Measurements from ENCODE around the gene ME2. TPM values are rescaled to one million over a fixed set of nuclear protein-coding genes. Genes with fewer than 3 reads are reported as not detected.

ME2 gene
- total and polyA plus RNA-seq, 9 of the 15 experiments (the other 6 are each of a cell fraction or from before 2014, with no cell fraction given): 12.3 to 54.4 (median 36.2) TPM

DNA sequence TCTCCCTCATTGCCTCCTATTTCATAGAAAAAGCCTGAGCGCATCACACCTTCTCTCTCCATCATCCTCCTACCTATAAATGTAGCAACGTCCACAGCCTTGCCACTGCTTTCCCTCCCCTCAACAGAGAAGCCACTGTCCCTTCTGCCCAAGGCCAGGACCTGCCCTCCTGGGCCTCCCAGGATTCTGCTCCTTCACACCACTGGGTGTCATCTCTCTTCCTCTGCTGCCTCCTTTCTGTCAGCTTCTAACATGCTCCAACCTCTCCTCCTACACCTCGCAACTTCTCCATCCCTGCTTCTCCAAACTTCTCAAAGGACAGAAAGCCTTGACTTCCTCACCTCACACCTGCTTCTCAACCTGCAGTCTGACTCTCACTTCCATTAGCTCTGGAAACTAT lies 21.2 kb upstream of the ME2 start (continued):
- TF ChIP-seq, protein P1, sequence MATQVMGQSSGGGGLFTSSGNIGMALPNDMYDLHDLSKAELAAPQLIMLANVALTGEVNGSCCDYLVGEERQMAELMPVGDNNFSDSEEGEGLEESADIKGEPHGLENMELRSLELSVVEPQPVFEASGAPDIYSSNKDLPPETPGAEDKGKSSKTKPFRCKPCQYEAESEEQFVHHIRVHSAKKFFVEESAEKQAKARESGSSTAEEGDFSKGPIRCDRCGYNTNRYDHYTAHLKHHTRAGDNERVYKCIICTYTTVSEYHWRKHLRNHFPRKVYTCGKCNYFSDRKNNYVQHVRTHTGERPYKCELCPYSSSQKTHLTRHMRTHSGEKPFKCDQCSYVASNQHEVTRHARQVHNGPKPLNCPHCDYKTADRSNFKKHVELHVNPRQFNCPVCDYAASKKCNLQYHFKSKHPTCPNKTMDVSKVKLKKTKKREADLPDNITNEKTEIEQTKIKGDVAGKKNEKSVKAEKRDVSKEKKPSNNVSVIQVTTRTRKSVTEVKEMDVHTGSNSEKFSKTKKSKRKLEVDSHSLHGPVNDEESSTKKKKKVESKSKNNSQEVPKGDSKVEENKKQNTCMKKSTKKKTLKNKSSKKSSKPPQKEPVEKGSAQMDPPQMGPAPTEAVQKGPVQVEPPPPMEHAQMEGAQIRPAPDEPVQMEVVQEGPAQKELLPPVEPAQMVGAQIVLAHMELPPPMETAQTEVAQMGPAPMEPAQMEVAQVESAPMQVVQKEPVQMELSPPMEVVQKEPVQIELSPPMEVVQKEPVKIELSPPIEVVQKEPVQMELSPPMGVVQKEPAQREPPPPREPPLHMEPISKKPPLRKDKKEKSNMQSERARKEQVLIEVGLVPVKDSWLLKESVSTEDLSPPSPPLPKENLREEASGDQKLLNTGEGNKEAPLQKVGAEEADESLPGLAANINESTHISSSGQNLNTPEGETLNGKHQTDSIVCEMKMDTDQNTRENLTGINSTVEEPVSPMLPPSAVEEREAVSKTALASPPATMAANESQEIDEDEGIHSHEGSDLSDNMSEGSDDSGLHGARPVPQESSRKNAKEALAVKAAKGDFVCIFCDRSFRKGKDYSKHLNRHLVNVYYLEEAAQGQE (IDR thresholded peaks at IDR 0.05; ENCODE audit: borderline replicate concordance): 0 out of 2 replicates have a peak, but pooled peaks have one; percentile 7
- TF ChIP-seq, protein P1 (CRISPR knock-in tag; IDR thresholded peaks at IDR 0.05; ENCODE audit: low read depth): no peak
- TF ChIP-seq MYNN (IDR thresholded peaks at IDR 0.05): no peak
- no peak for TF ChIP-seq MYNN (CRISPR knock-in tag; IDR thresholded peaks at IDR 0.05)
- TF ChIP-seq, protein P2, sequence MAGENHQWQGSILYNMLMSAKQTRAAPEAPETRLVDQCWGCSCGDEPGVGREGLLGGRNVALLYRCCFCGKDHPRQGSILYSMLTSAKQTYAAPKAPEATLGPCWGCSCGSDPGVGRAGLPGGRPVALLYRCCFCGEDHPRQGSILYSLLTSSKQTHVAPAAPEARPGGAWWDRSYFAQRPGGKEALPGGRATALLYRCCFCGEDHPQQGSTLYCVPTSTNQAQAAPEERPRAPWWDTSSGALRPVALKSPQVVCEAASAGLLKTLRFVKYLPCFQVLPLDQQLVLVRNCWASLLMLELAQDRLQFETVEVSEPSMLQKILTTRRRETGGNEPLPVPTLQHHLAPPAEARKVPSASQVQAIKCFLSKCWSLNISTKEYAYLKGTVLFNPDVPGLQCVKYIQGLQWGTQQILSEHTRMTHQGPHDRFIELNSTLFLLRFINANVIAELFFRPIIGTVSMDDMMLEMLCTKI (IDR thresholded peaks at IDR 0.05; ENCODE audit: partially characterized antibody): no peak
- no peak for TF ChIP-seq GABPB2 (CRISPR knock-in tag; conservative IDR thresholded peaks at IDR 0.05)
- TF ChIP-seq ZNF274 (IDR thresholded peaks at IDR 0.05; ENCODE audit: borderline replicate concordance, low read depth, low read length): no peak

Measured in K562 (cell line).